SK-N-DZ (cell line): Measurements from ENCODE around the gene RPL35A.

ENCODE experiments used
- DNase-seq: peaks from one replicate; pipeline ENCODE4 v3.0.0-alpha.2; 2015; ENCODE audit warnings: low spot score
- small RNA-seq, 2 experiments: library from RNA; depleted of rRNA; stranded (forward); fragments of <200 nt; gene quantifications; one replicate each; pipeline ENCODE3, GENCODE V24; 2014

RPL35A gene

GRCh38 chr3:197996855-197997254 lies 46.9 kb downstream of the RPL35A start:
- DNase-seq = no peak

DNA sequence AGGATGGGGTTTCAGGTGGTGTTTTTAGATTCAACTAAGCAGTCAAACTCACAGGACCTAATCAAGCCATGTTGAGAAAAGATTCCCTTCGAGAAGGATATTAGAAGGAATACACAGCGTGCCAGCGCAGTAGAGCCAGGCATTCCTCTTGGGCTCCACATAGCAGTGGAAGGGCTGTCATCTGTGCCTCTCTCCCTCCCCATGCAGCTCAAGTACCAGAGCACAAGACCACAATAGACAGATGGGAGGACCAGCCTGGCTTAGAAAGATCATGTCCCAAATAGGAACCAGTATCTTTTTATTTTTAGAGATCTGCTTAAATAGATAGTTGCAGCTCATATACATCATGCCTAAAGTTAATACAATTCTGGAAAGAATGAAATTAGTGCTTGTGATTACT lies 47.9 kb downstream of the RPL35A start:
- peak; percentile 43 for DNase-seq

Small RNAs within 50 kb of the gene (small RNA-seq; reads per million reads assigned to genes)
- 0 reads per million in 2 experiments for gene RNU6-621P
